GM12874 (cell line): ENCODE data around the gene FAM3D.

Experiments
- TF ChIP-seq, protein P1 (sequence below): IDR thresholded peaks from 2 replicates; pipeline ENCODE4 v1.5.1; 2011; ENCODE audit warnings: low read depth, mild to moderate bottlenecking, control low read depth, low read length, moderate library complexity; ENCODE audit not compliant: insufficient read depth

The FAM3D gene

DNA sequence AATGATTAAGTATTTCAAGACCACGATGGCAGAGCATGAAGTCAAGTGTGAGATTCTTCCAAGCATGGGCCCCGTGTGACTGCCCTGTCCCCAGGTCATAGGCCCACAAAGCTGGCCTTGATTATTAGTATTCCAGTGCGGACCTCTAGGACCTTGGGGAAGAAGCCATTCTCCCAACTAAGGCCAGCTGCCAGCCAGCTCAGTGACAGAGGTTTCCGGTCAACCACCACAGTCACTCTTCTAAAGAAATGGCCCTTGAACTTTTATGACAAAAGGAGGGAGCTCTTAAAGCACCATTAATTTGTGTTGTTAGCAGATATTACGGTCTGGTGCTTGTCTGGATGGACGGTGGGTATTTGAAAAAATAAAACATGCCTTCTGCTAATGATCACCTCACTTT lies 28.0 kb downstream of the FAM3D start:
- TF ChIP-seq, protein P1, sequence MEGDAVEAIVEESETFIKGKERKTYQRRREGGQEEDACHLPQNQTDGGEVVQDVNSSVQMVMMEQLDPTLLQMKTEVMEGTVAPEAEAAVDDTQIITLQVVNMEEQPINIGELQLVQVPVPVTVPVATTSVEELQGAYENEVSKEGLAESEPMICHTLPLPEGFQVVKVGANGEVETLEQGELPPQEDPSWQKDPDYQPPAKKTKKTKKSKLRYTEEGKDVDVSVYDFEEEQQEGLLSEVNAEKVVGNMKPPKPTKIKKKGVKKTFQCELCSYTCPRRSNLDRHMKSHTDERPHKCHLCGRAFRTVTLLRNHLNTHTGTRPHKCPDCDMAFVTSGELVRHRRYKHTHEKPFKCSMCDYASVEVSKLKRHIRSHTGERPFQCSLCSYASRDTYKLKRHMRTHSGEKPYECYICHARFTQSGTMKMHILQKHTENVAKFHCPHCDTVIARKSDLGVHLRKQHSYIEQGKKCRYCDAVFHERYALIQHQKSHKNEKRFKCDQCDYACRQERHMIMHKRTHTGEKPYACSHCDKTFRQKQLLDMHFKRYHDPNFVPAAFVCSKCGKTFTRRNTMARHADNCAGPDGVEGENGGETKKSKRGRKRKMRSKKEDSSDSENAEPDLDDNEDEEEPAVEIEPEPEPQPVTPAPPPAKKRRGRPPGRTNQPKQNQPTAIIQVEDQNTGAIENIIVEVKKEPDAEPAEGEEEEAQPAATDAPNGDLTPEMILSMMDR = no peak

DNA sequence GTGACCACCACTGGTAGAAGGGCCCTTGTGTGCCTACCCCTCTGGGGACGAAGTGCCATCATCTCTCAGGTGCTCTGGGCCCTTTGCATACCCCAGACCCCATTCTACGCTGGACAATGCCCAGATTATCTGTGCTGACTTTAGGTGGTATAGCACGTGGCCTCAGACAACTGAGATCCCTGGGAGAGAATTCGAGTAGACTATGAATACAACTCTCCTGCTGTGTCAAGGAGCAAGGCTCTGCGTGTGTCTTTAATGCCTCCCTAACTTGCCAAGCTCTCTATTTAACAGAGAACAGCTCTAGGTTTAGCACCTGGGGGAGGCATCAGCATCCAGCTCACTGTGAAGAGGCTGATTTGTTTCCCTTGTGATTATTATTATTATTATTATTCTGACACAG lies 29.1 kb downstream of the FAM3D start:
- TF ChIP-seq, protein P1 = no peak

DNA sequence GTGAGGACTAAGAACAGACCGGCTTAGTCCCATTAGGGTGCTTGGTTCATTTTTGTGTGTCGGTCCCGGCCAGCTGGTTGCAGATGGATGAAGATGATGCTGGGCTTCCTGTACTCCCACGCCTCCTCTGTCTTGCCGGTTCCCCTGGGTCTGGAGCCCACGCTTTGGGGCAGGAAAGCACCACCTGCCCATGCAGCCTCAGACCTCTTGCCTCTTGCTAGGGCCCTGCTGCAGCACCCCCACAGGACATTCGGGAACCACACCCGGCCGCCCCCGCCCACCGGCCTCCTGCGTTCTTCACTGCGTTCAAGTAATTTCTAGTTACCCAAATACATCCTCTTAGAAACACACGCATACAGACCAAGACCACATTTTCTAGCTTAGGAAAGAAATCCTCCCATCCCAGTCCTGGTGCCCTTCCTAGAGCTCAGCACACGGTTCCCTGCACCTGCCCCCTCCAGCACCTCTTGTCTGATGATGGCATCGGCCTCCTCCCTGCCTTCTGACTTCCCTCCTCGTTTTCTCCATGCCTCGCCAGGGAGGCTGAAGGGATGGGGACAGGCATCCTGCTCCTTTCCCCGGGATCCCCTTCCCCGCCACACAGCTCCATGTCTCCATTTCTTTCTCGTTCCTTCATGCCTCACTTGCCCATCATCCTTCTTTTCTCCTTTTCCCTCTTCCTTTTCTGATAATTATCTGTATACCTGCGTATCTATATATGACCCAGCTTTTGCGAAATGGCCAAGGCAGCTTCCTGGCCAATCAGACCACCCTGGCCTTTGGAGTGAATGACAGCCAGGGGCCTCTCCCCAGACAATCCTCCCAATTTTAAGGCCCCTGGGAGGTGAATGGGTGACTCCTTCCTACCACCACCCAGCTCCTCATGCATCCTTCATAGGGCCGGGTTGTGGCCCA lies 30.9 kb downstream of the FAM3D start:
- TF ChIP-seq, protein P1 = peak; percentile 17; the same call in 1 of the 2 replicates

DNA sequence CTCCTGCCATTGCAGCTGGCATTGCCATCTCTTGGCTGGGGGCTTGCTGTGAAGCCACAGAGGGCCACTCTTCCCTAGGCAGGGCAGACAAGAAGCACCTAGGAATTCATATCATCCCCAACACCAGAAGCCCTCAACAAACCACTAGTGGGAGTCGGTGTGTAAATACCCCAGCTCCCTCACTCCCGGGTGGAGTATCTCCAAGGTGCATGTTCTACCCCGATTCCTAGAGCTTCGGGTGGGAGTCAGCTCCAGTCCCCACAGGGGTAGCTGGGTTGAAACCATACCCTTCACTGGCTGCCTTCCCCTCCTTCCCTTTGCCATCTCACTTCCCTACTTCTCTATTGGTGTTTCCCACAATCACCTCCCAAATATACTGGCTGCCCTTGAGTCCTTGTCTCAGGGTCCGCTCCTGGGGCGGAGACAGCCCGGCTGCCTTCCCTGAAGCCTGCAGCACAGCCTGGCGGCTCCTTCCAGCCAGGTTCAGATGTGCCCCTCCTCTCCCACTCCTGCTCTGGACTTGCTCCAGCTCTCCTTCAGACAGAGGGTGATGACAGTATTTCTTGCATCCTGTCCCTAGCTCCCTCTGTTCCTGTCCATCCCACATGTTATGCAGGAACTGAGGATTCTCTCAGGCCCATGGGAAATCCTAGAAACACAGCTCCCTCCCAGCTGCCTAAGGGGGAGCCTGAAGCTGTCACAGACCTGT lies 33.3 kb downstream of the FAM3D start:
- TF ChIP-seq, protein P1 = no peak

DNA sequence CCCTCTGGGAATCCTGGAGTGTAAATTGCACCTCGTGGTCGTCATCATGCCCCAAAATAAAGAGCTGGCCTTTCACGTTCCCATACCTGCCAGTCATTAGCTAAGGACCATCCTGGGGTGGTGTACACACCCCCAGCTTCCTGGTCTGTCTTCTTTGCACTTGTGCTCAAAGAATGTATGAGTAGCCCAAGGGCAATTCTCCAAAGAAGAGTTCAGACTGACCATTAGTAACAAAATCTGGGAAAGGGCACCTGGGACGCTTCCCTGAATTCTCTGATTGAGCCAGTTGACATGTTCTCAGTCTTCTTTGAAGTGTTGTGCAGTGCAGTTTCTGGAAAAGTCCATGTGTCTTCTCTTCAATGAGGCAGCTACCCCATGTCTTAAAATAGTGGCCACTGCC lies 34.8 kb downstream of the FAM3D start:
- TF ChIP-seq, protein P1 = no peak

DNA sequence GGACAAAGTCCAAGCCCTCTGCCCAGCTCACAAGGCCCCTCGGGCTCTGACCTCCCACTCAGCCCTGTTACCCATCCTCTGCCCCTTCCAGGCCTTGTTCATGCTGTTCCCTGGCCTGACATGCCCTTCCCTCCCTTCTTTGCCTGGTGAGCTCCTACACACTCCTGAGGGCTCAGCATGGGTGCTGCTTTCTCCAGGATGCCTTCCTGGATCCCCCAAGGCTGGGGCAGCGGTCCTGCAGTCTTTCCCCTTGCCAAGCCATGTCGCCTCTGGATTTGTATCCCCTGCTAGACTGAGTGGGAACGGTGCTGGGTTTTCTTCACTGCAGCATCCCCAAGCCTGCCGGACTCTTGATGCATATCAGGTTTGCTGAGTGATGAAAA lies 35.9 kb downstream of the FAM3D start:
- TF ChIP-seq, protein P1 = no peak

DNA sequence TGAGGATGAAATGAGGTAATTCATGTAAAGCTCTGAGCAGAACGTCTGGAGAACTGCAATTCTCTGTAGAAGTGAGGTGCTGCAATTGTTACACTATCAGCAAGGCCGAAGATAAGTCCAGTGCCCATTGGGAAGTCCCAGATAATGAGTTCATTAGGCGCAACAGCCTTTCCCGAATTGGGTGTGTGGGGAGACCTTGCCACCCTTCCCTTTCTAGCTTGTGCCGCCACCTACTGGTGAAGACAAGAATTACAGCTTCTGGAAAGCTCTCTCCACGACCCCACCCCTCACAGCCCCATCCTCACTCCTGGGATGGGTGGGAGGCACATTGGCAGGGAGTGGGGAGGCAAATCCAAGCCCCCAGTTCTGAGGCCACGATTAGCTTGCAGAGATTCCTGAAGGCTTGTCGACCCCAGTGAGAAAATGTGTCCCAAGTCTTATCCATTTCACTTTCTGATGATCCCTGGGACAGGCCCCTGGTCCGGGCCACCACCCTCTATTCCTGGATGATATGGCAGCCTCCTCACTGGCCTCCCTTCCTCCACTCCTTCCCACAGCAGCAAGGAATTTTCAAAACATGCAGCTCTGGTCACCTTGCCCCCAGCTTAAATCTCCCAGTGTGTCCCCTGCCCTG lies 36.4 kb downstream of the FAM3D start:
- TF ChIP-seq, protein P1 = peak; percentile 90
